Mucosa of stomach (tissue), 1 donor: ENCODE data around the gene SERBP1.

Source experiments
- H3K27me3 ChIP-seq: one replicate; pipeline ENCODE4 v1.7.0; 2013; ENCODE audit warnings: mild to moderate bottlenecking, low read length; ENCODE audit not compliant: control insufficient read depth, insufficient read depth
- H3K36me3 ChIP-seq: one replicate; pipeline ENCODE4 v1.7.0; 2013; ENCODE audit warnings: low read length; ENCODE audit not compliant: control insufficient read depth, insufficient read depth
- H3K4me1 ChIP-seq: one replicate; pipeline ENCODE4 v1.7.0; 2013; ENCODE audit warnings: mild to moderate bottlenecking, low read length; ENCODE audit not compliant: control insufficient read depth, insufficient read depth
- H3K4me3 ChIP-seq: one replicate; pipeline ENCODE4 v1.7.0; 2013; ENCODE audit warnings: low read length
- H3K9ac ChIP-seq: one replicate; pipeline ENCODE4 v1.7.0; 2013; ENCODE audit warnings: mild to moderate bottlenecking, low read length, moderate library complexity
- H3K9me3 ChIP-seq: one replicate; pipeline ENCODE4 v1.7.0; 2013; ENCODE audit warnings: mild to moderate bottlenecking, low read length, moderate library complexity; ENCODE audit not compliant: control insufficient read depth
- donor health status: Pancreatic carcinoma.

Gene SERBP1

GRCh38 chr1:67437961-67438360, 7.8 kb upstream of the SERBP1 start:
- H3K4me1 ChIP-seq: no peaks in the 10 kb centered on the region
- H3K9me3 ChIP-seq: no peaks in the 10 kb centered on the region

GRCh38 chr1:67436511-67437055, 6.4 kb upstream of the SERBP1 start:
- no peaks in the 10 kb centered on the region for H3K27me3 ChIP-seq
- H3K9me3 ChIP-seq: no peaks in the 10 kb centered on the region
- no peak overlapping the region for H3K4me3 ChIP-seq
- no peaks in the 10 kb centered on the region for H3K4me1 ChIP-seq
- no peak overlapping the region for H3K9ac ChIP-seq
- no peaks in the 10 kb centered on the region for H3K36me3 ChIP-seq

More at GRCh38 chr1:67437961-67438360, 7.8 kb upstream of the SERBP1 start:
- Histone ChIP-seq H3K4me3 (no peak overlapping the region), H3K36me3 (no peaks in the 10 kb centered on the region), H3K9ac (no peak overlapping the region), H3K27me3 (no peaks in the 10 kb centered on the region)

GRCh38 chr1:67434491-67434890, 4.3 kb upstream of the SERBP1 start:
- Histone ChIP-seq H3K4me3 (no peak overlapping the region), H3K9me3 (no peaks in the 10 kb centered on the region), H3K36me3 (no peaks in the 10 kb centered on the region), H3K27me3 (no peaks in the 10 kb centered on the region), H3K4me1 (no peaks in the 10 kb centered on the region), H3K9ac (no peak overlapping the region)

- no peaks in the 10 kb centered on the region for H3K27me3 ChIP-seq
- H3K9ac ChIP-seq: no peak overlapping the region
- H3K4me3 ChIP-seq: no peak overlapping the region
- H3K9me3 ChIP-seq: no peaks in the 10 kb centered on the region
- no peaks in the 10 kb centered on the region for H3K36me3 ChIP-seq
- no peaks in the 10 kb centered on the region for H3K4me1 ChIP-seq
Measured at GRCh38 chr1:67433837-67434236, 3.6 kb upstream of the SERBP1 start.

GRCh38 chr1:67432745-67433144, 2.5 kb upstream of the SERBP1 start:
- H3K36me3 ChIP-seq: no peaks in the 10 kb centered on the region
- H3K27me3 ChIP-seq: no peaks in the 10 kb centered on the region

GRCh38 chr1:67431869-67432578, 1.8 kb upstream of the SERBP1 start:
- Histone ChIP-seq H3K36me3 (no peaks in the 10 kb centered on the region), H3K9me3 (no peaks in the 10 kb centered on the region), H3K4me3 (no peak overlapping the region), H3K9ac (peak overlapping the region; percentile 82), H3K4me1 (no peaks in the 10 kb centered on the region), H3K27me3 (no peaks in the 10 kb centered on the region)

More at GRCh38 chr1:67432745-67433144, 2.5 kb upstream of the SERBP1 start:
- Histone ChIP-seq H3K4me1 (no peaks in the 10 kb centered on the region), H3K9me3 (no peaks in the 10 kb centered on the region), H3K4me3 (no peak overlapping the region), H3K9ac (no peak overlapping the region)

GRCh38 chr1:67431156-67431765, 1.1 kb upstream of the SERBP1 start:
- H3K4me3 ChIP-seq: peak overlapping the region; percentile 91
- peaks cover 4% of the 10 kb centered on the region for H3K4me1 ChIP-seq
- peak overlapping the region; percentile 82 for H3K9ac ChIP-seq
- no peaks in the 10 kb centered on the region for H3K27me3 ChIP-seq
- H3K9me3 ChIP-seq: no peaks in the 10 kb centered on the region
- no peaks in the 10 kb centered on the region for H3K36me3 ChIP-seq

- Histone ChIP-seq H3K4me1 (peaks cover 8% of the 10 kb centered on the region), H3K27me3 (no peaks in the 10 kb centered on the region), H3K9ac (peak overlapping the region; percentile 82), H3K36me3 (peaks cover 7% of the 10 kb centered on the region), H3K9me3 (no peaks in the 10 kb centered on the region), H3K4me3 (peak overlapping the region; percentile 91)
Measured at GRCh38 chr1:67429528-67430357, 459 bp downstream of the SERBP1 start.

GRCh38 chr1:67429011-67429527, 1.1 kb downstream of the SERBP1 start:
- H3K27me3 ChIP-seq: no peaks in the 10 kb centered on the region
- peaks cover 8% of the 10 kb centered on the region for H3K4me1 ChIP-seq

GRCh38 chr1:67427947-67428346, 2.3 kb downstream of the SERBP1 start:
- Histone ChIP-seq H3K27me3 (no peaks in the 10 kb centered on the region), H3K4me3 (peak overlapping the region; percentile 78), H3K4me1 (peaks cover 8% of the 10 kb centered on the region), H3K9ac (peak overlapping the region; percentile 82), H3K36me3 (peaks cover 7% of the 10 kb centered on the region), H3K9me3 (no peaks in the 10 kb centered on the region)

More at GRCh38 chr1:67429011-67429527, 1.1 kb downstream of the SERBP1 start:
- H3K9ac ChIP-seq: peak overlapping the region; percentile 82
- H3K4me3 ChIP-seq: peak overlapping the region; percentile 78
- no peaks in the 10 kb centered on the region for H3K9me3 ChIP-seq
- peaks cover 7% of the 10 kb centered on the region for H3K36me3 ChIP-seq

- Histone ChIP-seq H3K27me3 (no peaks in the 10 kb centered on the region), H3K36me3 (peaks cover 9% of the 10 kb centered on the region), H3K9me3 (no peaks in the 10 kb centered on the region), H3K4me3 (peak overlapping the region; percentile 78), H3K9ac (no peak overlapping the region), H3K4me1 (peaks cover 8% of the 10 kb centered on the region)
Measured at GRCh38 chr1:67427465-67427864, 2.7 kb downstream of the SERBP1 start.
